Measurements from ENCODE around the gene PCNT.

- no peak for TF ChIP-seq POLR2AphosphoS5 (IDR thresholded peaks at IDR 0.05; ENCODE audit: control insufficient read depth, insufficient read depth, low read depth, low read length)
- no peak for TF ChIP-seq TAF1 (IDR thresholded peaks at IDR 0.05; ENCODE audit: control insufficient read depth, extremely low read depth, insufficient read depth, low read length, severe bottlenecking)
These were observed 12.6 kb downstream of the PCNT start for GRCh38 chr21:46336603-46337002.
